GM23338 (cell line): ENCODE measurements around the gene MED27. TPM values are rescaled to one million over a fixed set of nuclear protein-coding genes. Genes with fewer than 3 reads are reported as not detected.

Experiments
- ATAC-seq: fragments of 200-7000 bp; cut with Tn5 transposase; 3 replicates; pipeline ENCODE4 v1.9.1; 2020
- DNase-seq: peaks from one replicate; pipeline ENCODE4 v3.0.0-alpha.2; 2015; ENCODE audit warnings: low spot score
- H2AFZ ChIP-seq: fragments of 200-600 bp; sonication (generic); 2 replicates; pipeline ENCODE4 v1.8.0; 2016; ENCODE audit warnings: antibody characterized with exemption, mild to moderate bottlenecking, moderate library complexity
- H3F3A ChIP-seq: fragments of 200-600 bp; sonication (generic); replicated peaks from 2 replicates; pipeline ENCODE4 v1.8.0; 2017; ENCODE audit warnings: antibody characterized with exemption, mixed run types, low read depth
- H3K27ac ChIP-seq: fragments of 200-600 bp; sonication (generic); 2 replicates; pipeline ENCODE4 v1.6.1; 2016; ENCODE audit warnings: low read depth
- H3K27me3 ChIP-seq: fragments of 200-600 bp; sonication (generic); 2 replicates; pipeline ENCODE4 v1.8.0; 2016; ENCODE audit warnings: mild to moderate bottlenecking, mixed run types, moderate library complexity; ENCODE audit not compliant: insufficient read depth
- H3K36me3 ChIP-seq: fragments of 200-600 bp; sonication (generic); 2 replicates; pipeline ENCODE4 v1.8.0; 2016; ENCODE audit warnings: mild to moderate bottlenecking; ENCODE audit not compliant: insufficient read depth
- H3K4me1 ChIP-seq: fragments of 200-600 bp; sonication (generic); 2 replicates; pipeline ENCODE4 v1.8.0; 2016; ENCODE audit warnings: mild to moderate bottlenecking, moderate library complexity; ENCODE audit not compliant: insufficient read depth
- H3K4me2 ChIP-seq: fragments of 200-600 bp; sonication (generic); 2 replicates; pipeline ENCODE4 v1.7.1; 2017; ENCODE audit warnings: mixed run types
- H3K4me3 ChIP-seq: fragments of 200-600 bp; sonication (generic); 2 replicates; pipeline ENCODE4 v1.6.1; 2016; ENCODE audit warnings: mixed run types
- H3K79me2 ChIP-seq: fragments of 200-600 bp; sonication (generic); replicated peaks from 2 replicates; pipeline ENCODE4 v1.8.0; 2017; ENCODE audit warnings: mild to moderate bottlenecking; ENCODE audit not compliant: insufficient read depth
- H3K9me2 ChIP-seq: fragments of 200-600 bp; sonication (generic); 2 replicates; pipeline ENCODE4 v1.8.0; 2017; ENCODE audit not compliant: insufficient read depth
- H4K20me1 ChIP-seq: fragments of 200-600 bp; sonication (generic); replicated peaks from 2 replicates; pipeline ENCODE4 v1.8.0; 2017; ENCODE audit warnings: mild to moderate bottlenecking; ENCODE audit not compliant: insufficient read depth
- H3K27ac Mint-ChIP-seq: 2 replicates; pipeline ENCODE4 v1.8.0; 2020; ENCODE audit warnings: inconsistent platforms, mild to moderate bottlenecking, moderate library complexity, mixed read lengths
- H3K27me3 Mint-ChIP-seq: 3 replicates; pipeline ENCODE4 v1.8.0; 2022; ENCODE audit warnings: low read depth, mild to moderate bottlenecking, moderate library complexity, mixed read lengths, inconsistent platforms; ENCODE audit not compliant: insufficient read depth, poor library complexity
- H3K36me3 Mint-ChIP-seq: 3 replicates; pipeline ENCODE4 v1.8.0; 2021; ENCODE audit warnings: low read depth, mild to moderate bottlenecking, inconsistent platforms, moderate library complexity, mixed read lengths
- H3K4me1 Mint-ChIP-seq: 3 replicates; pipeline ENCODE4 v1.8.0; 2020; ENCODE audit warnings: mild to moderate bottlenecking, inconsistent platforms, mixed read lengths
- H3K4me3 Mint-ChIP-seq: 3 replicates; pipeline ENCODE4 v1.8.0; 2021; ENCODE audit warnings: moderate library complexity, mild to moderate bottlenecking, inconsistent platforms, mixed read lengths
- H3K9me3 Mint-ChIP-seq: 3 replicates; pipeline ENCODE4 v1.8.0; 2020; ENCODE audit warnings: moderate library complexity, mild to moderate bottlenecking, inconsistent platforms, mixed read lengths
- EZH2 ChIP-seq: fragments of 200-600 bp; sonication (generic); IDR thresholded peaks from one replicate; pipeline ENCODE4 v1.8.0; 2017; ENCODE audit warnings: antibody characterized with exemption, mild to moderate bottlenecking, low read depth; ENCODE audit not compliant: unreplicated experiment
- JUNB ChIP-seq: IDR thresholded peaks from one replicate; pipeline ENCODE4 v1.6.1; 2016; ENCODE audit warnings: antibody characterized with exemption; ENCODE audit not compliant: unreplicated experiment
- NANOG ChIP-seq: IDR thresholded peaks from 2 replicates; pipeline ENCODE4 v1.6.1; 2016; ENCODE audit warnings: antibody characterized with exemption, borderline replicate concordance
- STAT1 ChIP-seq: IDR thresholded peaks from one replicate; pipeline ENCODE4 v1.6.1; 2016; ENCODE audit warnings: antibody characterized with exemption; ENCODE audit not compliant: unreplicated experiment
- ZNF114 ChIP-seq: fragments of 250-450 bp; sonication (Bioruptor Pico); IDR thresholded peaks from 2 replicates; pipeline ENCODE4 v1.5.0; 2020; ENCODE audit warnings: mild to moderate bottlenecking, moderate library complexity
- ZNF462 ChIP-seq: fragments of 250-450 bp; sonication (Bioruptor Pico); IDR thresholded peaks from 2 replicates; pipeline ENCODE4 v1.5.0; 2020; ENCODE audit warnings: mild to moderate bottlenecking, moderate library complexity
- polyA plus RNA-seq: library from polyadenylated mRNA; unstranded; fragments of >200 nt; fragmentation: Nextera tagmentation; extraction: Ambion mirVana; gene quantifications from 2 replicates; pipeline ENCODE4 v1.2.1, GENCODE V29; 2016
- total RNA-seq: library from RNA; depleted of rRNA; stranded (reverse); fragments of >200 nt; shearing (Covaris generic); gene quantifications from 2 replicates; pipeline ENCODE4 v1.2.3, GENCODE V29; 2014

Gene MED27
- total and polyA plus RNA-seq, 2 experiments from 2014 or later = 30.6 to 35.0 TPM

- H2AFZ ChIP-seq = no peak overlapping the region; the same call in 1 of the 2 replicates
- peak overlapping the region; percentile 29; the same call in 1 of the 2 replicates for H3K4me3 ChIP-seq
- TF ChIP-seq STAT1 (no peak), NANOG (no peak), ZNF462 (CRISPR knock-in tag) (peak; percentile 74; the same call in 1 of the 2 replicates)
- H3K4me2 ChIP-seq = peak overlapping the region; percentile 70
- H3K36me3 ChIP-seq = no peaks in the 10 kb centered on the region
- Mint-ChIP-seq H3K27ac (0 out of 2 replicates have a peak overlapping the region, but pooled peaks have one; percentile 24), H3K4me3 (peak overlapping the region; percentile 49), H3K27me3 (peaks cover 22% of the 10 kb centered on the region), H3K36me3 (no peaks in the 10 kb centered on the region; the same call in 2 of the 3 replicates), H3K4me1 (peaks cover 64% of the 10 kb centered on the region), H3K9me3 (no peaks in the 10 kb centered on the region)
- peak; percentile 72 for DNase-seq
- H3K4me1 ChIP-seq = peaks cover 43% of the 10 kb centered on the region
- H3K27ac ChIP-seq = peak overlapping the region; percentile 26; the same call in 1 of the 2 replicates
- H3F3A ChIP-seq = no peaks in the 10 kb centered on the region
- H3K79me2 ChIP-seq = no peaks in the 10 kb centered on the region
- H4K20me1 ChIP-seq = no peaks in the 10 kb centered on the region
- ATAC-seq = peak; percentile 92
- H3K27me3 ChIP-seq = 0 out of 2 replicates have a peak, but pooled peaks cover 7% of the 10 kb centered on the region
- H3K9me2 ChIP-seq = no peaks in the 10 kb centered on the region
These were observed 45.7 kb upstream of the MED27 start for GRCh38 chr9:132125361-132125760.

- H4K20me1 ChIP-seq = no peaks in the 10 kb centered on the region
- H3K27ac Mint-ChIP-seq = no peak overlapping the region; the same call in 1 of the 2 replicates
- H3K4me2 ChIP-seq = peak overlapping the region; percentile 70; the same call in 1 of the 2 replicates
- H3K36me3 Mint-ChIP-seq = no peaks in the 10 kb centered on the region; the same call in 2 of the 3 replicates
- no peak overlapping the region for H3K27ac ChIP-seq
- H3K4me1 Mint-ChIP-seq = peaks cover 64% of the 10 kb centered on the region
- TF ChIP-seq ZNF114 (CRISPR knock-in tag) (no peak), EZH2 (no peak), JUNB (no peak)
- H3K27me3 Mint-ChIP-seq = peaks cover 17% of the 10 kb centered on the region
- 0 out of 2 replicates have a peak, but pooled peaks cover 7% of the 10 kb centered on the region for H3K27me3 ChIP-seq
- no peaks in the 10 kb centered on the region for H3K9me2 ChIP-seq
- no peaks in the 10 kb centered on the region for H3F3A ChIP-seq
- H3K4me3 ChIP-seq = 0 out of 2 replicates have a peak overlapping the region, but pooled peaks have one; percentile 29
- no peaks in the 10 kb centered on the region for H3K79me2 ChIP-seq
- ATAC-seq (peak; percentile 17), DNase-seq (no peak)
- H3K36me3 ChIP-seq = no peaks in the 10 kb centered on the region
- peaks cover 43% of the 10 kb centered on the region for H3K4me1 ChIP-seq
- no peaks in the 10 kb centered on the region for H3K9me3 Mint-ChIP-seq
- no peak overlapping the region; the same call in 2 of the 3 replicates for H3K4me3 Mint-ChIP-seq
- peak overlapping the region; percentile 18; the same call in 1 of the 2 replicates for H2AFZ ChIP-seq
These were observed 45.1 kb upstream of the MED27 start for GRCh38 chr9:132124800-132125199.
